ENCODE data around the gene SORCS2. TPM values are rescaled to one million over a fixed set of nuclear protein-coding genes. Genes with fewer than 3 reads are reported as not detected.
A peak's percentile ranks its signal among the peaks of the same experiment; 100 is the strongest.

Gene SORCS2
- total and polyA plus RNA-seq, 2 of the 13 experiments (the other 11 are each of a cell fraction or from before 2014, with no cell fraction given), result 0.82 to 1.0 TPM

- H3K79me2 ChIP-seq (ENCODE audit: insufficient read depth, low read length), result no peaks in the 10 kb centered on the region
- POLR2A ChIA-PET, result no interaction called here
- no peak for DNase-seq (ENCODE audit: low spot score)
- no peak for ATAC-seq
- H2AFZ ChIP-seq (ENCODE audit: low read length), result no peak overlapping the region
- H3K27me3 ChIP-seq (ENCODE audit: control insufficient read depth in 1 of 2, insufficient read depth in 2 of 2, low read length in 2 of 2), result no peaks in the 10 kb centered on the region
- FAIRE-seq, result no peak
- no TSS peak for BruUV-seq (replicated peaks)
- no peak overlapping the region for H3K4me2 ChIP-seq (ENCODE audit: low read depth, low read length)
- no peak overlapping the region for H3K27ac ChIP-seq (ENCODE audit: extremely low read length, insufficient read depth, low read length)
- H3K4me3 ChIP-seq (replicated peaks in 1 of 3; ENCODE audit: insufficient read depth in 1 of 3, low read depth in 2 of 3, low read length in 3 of 3), result no peak overlapping the region
- in situ Hi-C loops (cut with HindIII; ENCODE audit: extremely low pct_ligation_motif_present, low pct_unique_long_range_greater_than_20kb) (no loop called here), intact Hi-C loops (cut with micrococcal nuclease; ENCODE audit: unreplicated experiment) (no loop called here)
- WGBS (ENCODE audit: low lambda C conversion rate), result 97% methylated on average over 6 of the region's 31 CpGs
- no peak overlapping the region for H3K9ac ChIP-seq (ENCODE audit: insufficient read depth, low read depth, low read length)
- no peaks in the 10 kb centered on the region for H4K20me1 ChIP-seq (ENCODE audit: insufficient read depth, low read length)
- CTCF ChIA-PET (ENCODE audit: low intra/inter-chr PET ratio, low total read pairs), result no interaction called here
- H3K36me3 ChIP-seq (replicated peaks in 1 of 2; ENCODE audit: control insufficient read depth in 1 of 2, insufficient read depth in 2 of 2, low read length in 2 of 2), result no peaks in the 10 kb centered on the region
- no peaks in the 10 kb centered on the region for H3K9me3 ChIP-seq (ENCODE audit: low read length)
- TF ChIP-seq REST (IDR thresholded peaks at IDR 0.05; ENCODE audit: borderline replicate concordance in 1 of 2, low read depth in 1 of 2, low read length in 2 of 2) (peak in 1 of 2 experiments; percentile 32; a peak in 1 of 4 replicates), ZNF280D (CRISPR knock-in tag; IDR thresholded peaks at IDR 0.05) (no peak)
- no peaks in the 10 kb centered on the region for H3K4me1 ChIP-seq (ENCODE audit: insufficient read depth, low read length)
Observed at GRCh38 chr4:7736436-7737267, 544.3 kb downstream of the SORCS2 start.
